ENCODE measurements around the gene LZTFL1.

- TF ChIP-seq CTCF (conservative IDR thresholded peaks at IDR 0.05; ENCODE audit: low read depth, low read length): no peak
- no peak for TF ChIP-seq EZH2 (IDR thresholded peaks at IDR 0.05; ENCODE audit: borderline replicate concordance, low read depth, low read length, poor library complexity, severe bottlenecking)
Measured at GRCh38 chr3:45873638-45874037, 31.7 kb upstream of the LZTFL1 start.
